Mammary epithelial cell (primary cell): ENCODE measurements around the gene MYL12A.

ENCODE experiments used
- CTCF ChIP-seq, 2 donors: IDR thresholded peaks in 1 of 2; conservative IDR thresholded peaks in 1 of 2; 2 replicates each; pipeline ENCODE4 v1.5.1; 2011 to 2012; ENCODE audit warnings: inconsistent platforms in 2 of 2, low read length in 2 of 2, mild to moderate bottlenecking in 2 of 2, control low read depth in 1 of 2, low read depth in 1 of 2; ENCODE audit not compliant: insufficient read depth in 1 of 2; ENCODE audit errors: extremely low read depth in 1 of 2
- EZH2 ChIP-seq: IDR thresholded peaks from 2 replicates; pipeline ENCODE4 v1.6.1; 2012; ENCODE audit warnings: low read length, inconsistent platforms, borderline replicate concordance

- no peak for TF ChIP-seq CTCF (conservative IDR thresholded peaks at IDR 0.05 in 1 of 2, IDR thresholded peaks at IDR 0.05 in 1 of 2; ENCODE audit: extremely low read depth in 1 of 2, insufficient read depth in 1 of 2, low read depth in 1 of 2, low read length in 2 of 2)
- no peak for TF ChIP-seq EZH2
Observed at GRCh38 chr18:3246635-3247239, 864 bp upstream of the MYL12A start.
